CD4-positive, alpha-beta memory T cell (primary cell): Measurements from ENCODE around the gene LMAN2L. TPM values are rescaled to one million over a fixed set of nuclear protein-coding genes. Genes with fewer than 3 reads are reported as not detected.

Source experiments
- CTCF ChIA-PET: fragments of 350-600 bp; sonication (Branson Sonifier 250); formaldehyde crosslinking; loops from one replicate; lab custom pipeline; 2021; ENCODE audit warnings: inconsistent platforms; ENCODE audit not compliant: partially characterized antibody; lab: Charles Lee
- POLR2A ChIA-PET: fragments of 350-600 bp; sonication (Branson Sonifier 250); formaldehyde crosslinking; loops from one replicate; lab custom pipeline; 2021; ENCODE audit not compliant: partially characterized antibody; lab: Charles Lee
- DNase-seq, 5 donors: peaks; one replicate each; pipeline versions ENCODE4 v3.0.0 to v3.0.0-alpha.2; 2020 to 2022; ENCODE audit warnings: mixed read lengths in 1 of 5
- H3K27ac ChIP-seq: one replicate; pipeline ENCODE4 v1.7.0; 2013; ENCODE audit warnings: low read depth, low read length
- H3K27me3 ChIP-seq: 2 replicates; pipeline ENCODE4 v1.7.0; 2013; ENCODE audit warnings: mild to moderate bottlenecking, low read length, moderate library complexity; ENCODE audit not compliant: insufficient read depth
- H3K36me3 ChIP-seq: 2 replicates; pipeline ENCODE4 v1.7.0; 2013; ENCODE audit warnings: mild to moderate bottlenecking, low read length, moderate library complexity; ENCODE audit not compliant: insufficient read depth
- H3K4me1 ChIP-seq: 2 replicates; pipeline ENCODE4 v1.7.0; 2013; ENCODE audit warnings: mild to moderate bottlenecking, low read length, moderate library complexity; ENCODE audit not compliant: insufficient read depth
- H3K4me3 ChIP-seq, 2 donors: one replicate each; pipeline ENCODE4 v1.7.0; 2013; ENCODE audit warnings: low read length in 2 of 2, mild to moderate bottlenecking in 1 of 2
- H3K9me3 ChIP-seq, 2 donors: one replicate each; pipeline ENCODE4 v1.7.0; 2013; ENCODE audit warnings: low read length in 2 of 2, control low read depth in 1 of 2; ENCODE audit not compliant: control insufficient read depth in 1 of 2
- H3K27ac Mint-ChIP-seq, 7 donors: one replicate each; pipeline ENCODE4 v1.8.0; 2020 to 2021; ENCODE audit warnings: mixed read lengths in 7 of 7, mild to moderate bottlenecking in 6 of 7, inconsistent platforms in 3 of 7, moderate library complexity in 3 of 7
- H3K27me3 Mint-ChIP-seq, 2 donors: one replicate each; pipeline ENCODE4 v1.8.0; 2020 to 2021; ENCODE audit warnings: mixed read lengths in 2 of 2
- H3K36me3 Mint-ChIP-seq, 2 donors: one replicate each; pipeline ENCODE4 v1.8.0; 2020 to 2021; ENCODE audit warnings: mixed read lengths in 2 of 2, inconsistent platforms in 1 of 2, mild to moderate bottlenecking in 1 of 2
- H3K4me1 Mint-ChIP-seq, 4 donors: one replicate each; pipeline ENCODE4 v1.8.0; 2020 to 2021; ENCODE audit warnings: mixed read lengths in 4 of 4, mild to moderate bottlenecking in 1 of 4
- H3K4me3 Mint-ChIP-seq, 8 donors: one replicate each; pipeline ENCODE4 v1.8.0; 2020 to 2021; ENCODE audit warnings: mixed read lengths in 8 of 8, mild to moderate bottlenecking in 7 of 8, moderate library complexity in 6 of 8, inconsistent platforms in 3 of 8
- H3K9me3 Mint-ChIP-seq, 8 donors: one replicate each; pipeline ENCODE4 v1.8.0; 2020 to 2021; ENCODE audit warnings: mixed read lengths in 8 of 8, mild to moderate bottlenecking in 5 of 8, inconsistent platforms in 3 of 8, moderate library complexity in 1 of 8
- intact Hi-C: fragments of 100-400 bp; cut with micrococcal nuclease; formaldehyde crosslinking; loops from one replicate; pipeline ENCODE4 v1.15.1; 2023
- polyA plus RNA-seq, 2 donors: library from polyadenylated mRNA; unstranded; fragments of 300-500 nt; fragmentation: Illumina TruSeq; gene quantifications; one replicate each; pipeline ENCODE4 v1.2.3, GENCODE V29; 2021
- total RNA-seq, 2 experiments: library from RNA; stranded (reverse); gene quantifications; one replicate each; pipeline ENCODE4 v1.2.3, GENCODE V29; 2021

LMAN2L gene
- total and polyA plus RNA-seq, 4 experiments from 2014 or later = 10.1 to 22.4 (median 17.0) TPM

DNA sequence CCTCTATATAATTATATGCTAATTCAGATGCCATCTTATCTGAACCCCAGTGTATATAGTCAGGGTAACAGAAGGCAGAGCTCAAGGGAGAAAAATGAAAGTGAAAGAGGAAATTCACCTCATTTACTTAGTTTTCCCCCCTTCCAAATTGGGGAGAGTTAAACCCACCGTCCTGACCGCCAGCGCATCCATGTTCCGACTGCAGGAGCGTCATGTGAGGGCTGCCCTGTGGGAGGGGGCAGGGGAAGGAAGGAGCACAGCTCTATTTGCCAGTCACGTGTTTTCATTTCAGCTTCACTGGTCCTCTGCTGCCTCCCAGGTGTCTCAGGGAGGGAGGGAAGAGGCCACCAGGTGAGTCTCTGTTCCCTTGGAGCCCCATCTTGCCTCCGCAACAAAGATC, 34.1 kb upstream of the LMAN2L start:
- H3K4me3 ChIP-seq = peak overlapping the region; percentile 63 to 77
- ChIA-PET CTCF (interaction anchor here (0.7 to 3.6 kb wide), 13 partner anchors 9 to 219 kb away, joined by 3 to 36 read pairs (median 5); partner anchors contain the start of genes ANKRD39, CNNM3 and CNNM4), POLR2A (interaction anchor here (0.7 to 1.9 kb wide), 11 partner anchors 9 to 83 kb away, joined by 3 to 17 read pairs (median 4); partner anchors contain the start of genes CNNM3 and CNNM4)
- intact Hi-C loops = loop anchor here (1.0 kb wide), 1 partner anchor 34 kb away; the partner anchor contains the start of gene LMAN2L
- no peaks in the 10 kb centered on the region for H3K27me3 ChIP-seq
- Mint-ChIP-seq H3K27ac (peak overlapping the region; percentile 85 to 97 (median 93)), H3K9me3 (no peaks in the 10 kb centered on the region), H3K36me3 (peaks cover 0 to 4% of the 10 kb centered on the region in 2 donors), H3K4me3 (peak overlapping the region; percentile 91 to 96 (median 92)), H3K4me1 (peaks cover 17 to 35% (median 21%) of the 10 kb centered on the region in 4 donors), H3K27me3 (no peaks in the 10 kb centered on the region)
- peak; percentile 54 to 82 (median 64) for DNase-seq
- peaks cover 18% of the 10 kb centered on the region for H3K4me1 ChIP-seq
- no peaks in the 10 kb centered on the region for H3K9me3 ChIP-seq
- no peaks in the 10 kb centered on the region for H3K36me3 ChIP-seq
- H3K27ac ChIP-seq = peak overlapping the region; percentile 59

DNA sequence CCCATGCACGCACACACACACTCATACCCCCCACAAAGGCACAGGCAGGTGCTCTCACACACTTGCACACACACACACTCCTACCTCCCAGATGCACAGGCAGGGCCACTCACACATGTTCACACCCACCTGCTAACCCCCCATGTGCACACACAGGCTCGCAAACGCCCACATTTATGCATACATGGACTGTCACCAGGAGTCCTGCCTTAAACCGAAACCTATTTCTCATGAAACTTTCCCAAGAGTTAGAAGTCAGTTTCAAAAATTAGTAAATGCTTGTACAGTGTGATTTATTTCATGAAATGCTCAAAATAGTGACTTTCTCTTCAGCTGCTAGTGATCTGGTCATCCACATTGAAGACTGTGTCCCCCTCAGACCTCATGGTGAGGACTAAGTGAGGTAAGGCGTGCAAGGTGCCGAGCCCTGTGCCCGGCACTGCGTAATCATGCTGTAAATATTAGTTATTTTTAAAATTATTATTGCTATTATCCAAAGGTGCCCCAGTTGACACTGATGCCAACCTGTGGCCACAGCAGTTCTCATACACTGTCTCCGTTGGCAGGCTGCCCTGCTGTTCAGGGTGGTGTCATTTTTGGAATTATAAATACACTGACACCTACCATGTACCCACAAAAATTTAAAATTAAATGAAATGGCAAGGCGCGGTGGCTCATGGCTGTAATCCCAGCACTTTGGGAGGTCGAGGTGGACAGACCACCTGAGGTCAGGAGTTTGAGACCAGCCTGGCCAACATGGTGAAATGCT, 33.2 kb upstream of the LMAN2L start:
- H3K27ac ChIP-seq = no peak overlapping the region
- peak overlapping the region in 1 of 2 donors; percentile 31 for H3K4me3 ChIP-seq
- H3K4me3 Mint-ChIP-seq = peak overlapping the region; percentile 68 to 86 (median 78)
- H3K4me1 ChIP-seq = peaks cover 18% of the 10 kb centered on the region
- intact Hi-C loops = no loop called here
- no peak for DNase-seq
- H3K36me3 ChIP-seq = no peaks in the 10 kb centered on the region
- H3K27me3 ChIP-seq = no peaks in the 10 kb centered on the region
- peaks cover 17 to 41% (median 25%) of the 10 kb centered on the region in 4 donors for H3K4me1 Mint-ChIP-seq
- H3K9me3 Mint-ChIP-seq = no peaks in the 10 kb centered on the region
- ChIA-PET CTCF (interaction anchor here (0.8 to 3.6 kb wide), 11 partner anchors 9 to 219 kb away, joined by 3 to 36 read pairs (median 5); partner anchors contain the start of genes ANKRD39, CNNM3 and CNNM4), POLR2A (interaction anchor here (0.7 to 1.9 kb wide), 11 partner anchors 8 to 84 kb away, joined by 3 to 17 read pairs (median 4); partner anchors contain the start of genes CNNM3 and CNNM4)
- H3K36me3 Mint-ChIP-seq = peaks cover 0 to 5% of the 10 kb centered on the region in 2 donors
- H3K27ac Mint-ChIP-seq = peak overlapping the region; percentile 40 to 91 (median 84)
- H3K9me3 ChIP-seq = no peaks in the 10 kb centered on the region
- no peaks in the 10 kb centered on the region for H3K27me3 Mint-ChIP-seq

- H3K4me3 Mint-ChIP-seq = peak overlapping the region in 6 of 8 donors; percentile 13 to 53 (median 43)
- H3K4me1 Mint-ChIP-seq = peaks cover 20 to 48% (median 31%) of the 10 kb centered on the region in 4 donors
- Histone ChIP-seq H3K27ac (no peak overlapping the region), H3K9me3 (no peaks in the 10 kb centered on the region), H3K4me1 (peaks cover 18% of the 10 kb centered on the region), H3K4me3 (no peak overlapping the region), H3K27me3 (no peaks in the 10 kb centered on the region), H3K36me3 (no peaks in the 10 kb centered on the region)
- no peaks in the 10 kb centered on the region for H3K27me3 Mint-ChIP-seq
- POLR2A ChIA-PET = no interaction called here
- peak overlapping the region in 6 of 7 donors; percentile 12 to 85 (median 82) for H3K27ac Mint-ChIP-seq
- CTCF ChIA-PET = no interaction called here
- no peaks in the 10 kb centered on the region for H3K9me3 Mint-ChIP-seq
- intact Hi-C loops = no loop called here
- peaks cover 0 to 8% of the 10 kb centered on the region in 2 donors for H3K36me3 Mint-ChIP-seq
- DNase-seq = no peak
Observed at GRCh38 chr2:96771796-96772618, 32.1 kb upstream of the LMAN2L start.

GRCh38 chr2:96770442-96771202, 30.8 kb upstream of the LMAN2L start:
- peaks cover 18% of the 10 kb centered on the region for H3K4me1 ChIP-seq
- ChIA-PET CTCF (no interaction called here), POLR2A (no interaction called here)
- Mint-ChIP-seq H3K4me1 (peaks cover 27 to 58% (median 39%) of the 10 kb centered on the region in 4 donors), H3K9me3 (no peaks in the 10 kb centered on the region), H3K27ac (no peak overlapping the region), H3K36me3 (peaks cover 0 to 8% of the 10 kb centered on the region in 2 donors), H3K27me3 (no peaks in the 10 kb centered on the region), H3K4me3 (no peak overlapping the region)
- H3K9me3 ChIP-seq = no peaks in the 10 kb centered on the region
- DNase-seq = no peak
- intact Hi-C loops = no loop called here
- no peaks in the 10 kb centered on the region for H3K27me3 ChIP-seq
- H3K36me3 ChIP-seq = no peaks in the 10 kb centered on the region
- no peak overlapping the region for H3K27ac ChIP-seq
- no peak overlapping the region for H3K4me3 ChIP-seq

- CTCF ChIA-PET = interaction anchor here (0.9 kb wide), 1 partner anchor 9 kb away, joined by 3 read pairs; no protein-coding TSS in a partner anchor
- H3K4me1 ChIP-seq = peaks cover 22% of the 10 kb centered on the region
- intact Hi-C loops = no loop called here
Observed at GRCh38 chr2:96769814-96770213, 29.9 kb upstream of the LMAN2L start.

DNA sequence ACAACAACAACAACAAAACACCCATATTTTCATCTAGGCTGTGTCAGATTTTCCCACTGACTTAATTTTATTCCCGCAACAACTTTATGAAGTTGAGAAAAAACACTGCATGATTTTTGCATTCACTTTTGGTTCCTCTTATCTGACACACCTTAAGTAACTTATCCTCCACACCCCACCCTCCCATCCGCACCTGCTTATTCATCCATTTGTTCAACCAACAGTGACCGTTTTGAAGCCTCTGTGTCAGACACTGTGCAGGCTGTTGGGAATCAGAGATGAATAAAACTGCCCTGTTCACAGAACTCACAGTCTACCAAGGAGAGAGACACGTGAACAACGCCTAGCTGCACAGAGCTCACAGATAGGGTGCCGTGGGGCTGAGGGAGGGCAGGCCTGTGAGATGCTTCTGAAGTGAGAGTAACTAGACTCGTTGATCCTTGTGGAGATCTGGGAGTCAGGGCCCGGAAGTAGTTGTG, 28.3 kb upstream of the LMAN2L start:
- POLR2A ChIA-PET = interaction anchor here (1.0 kb wide), 1 partner anchor 39 kb away, joined by 3 read pairs; no protein-coding TSS in a partner anchor
- DNase-seq = no peak
- Mint-ChIP-seq H3K27ac (peak overlapping the region in 2 of 7 donors; percentile 3 to 44), H3K36me3 (peaks cover 0 to 5% of the 10 kb centered on the region in 2 donors), H3K9me3 (no peaks in the 10 kb centered on the region), H3K4me1 (peaks cover 32 to 62% (median 46%) of the 10 kb centered on the region in 4 donors), H3K27me3 (no peaks in the 10 kb centered on the region), H3K4me3 (no peak overlapping the region)
- CTCF ChIA-PET = interaction anchor here (2.4 kb wide), 1 partner anchor 9 kb away, joined by 9 read pairs; no protein-coding TSS in a partner anchor
- Histone ChIP-seq H3K4me1 (peaks cover 28% of the 10 kb centered on the region), H3K27ac (no peak overlapping the region), H3K27me3 (no peaks in the 10 kb centered on the region), H3K4me3 (no peak overlapping the region), H3K9me3 (no peaks in the 10 kb centered on the region), H3K36me3 (no peaks in the 10 kb centered on the region)
- intact Hi-C loops = no loop called here

More at GRCh38 chr2:96769814-96770213, 29.9 kb upstream of the LMAN2L start:
- Histone ChIP-seq H3K27ac (no peak overlapping the region), H3K27me3 (no peaks in the 10 kb centered on the region), H3K4me3 (no peak overlapping the region), H3K36me3 (no peaks in the 10 kb centered on the region), H3K9me3 (no peaks in the 10 kb centered on the region)
- Mint-ChIP-seq H3K36me3 (peaks cover 0 to 8% of the 10 kb centered on the region in 2 donors), H3K4me1 (peaks cover 25 to 56% (median 42%) of the 10 kb centered on the region in 4 donors), H3K9me3 (no peaks in the 10 kb centered on the region), H3K4me3 (no peak overlapping the region), H3K27me3 (no peaks in the 10 kb centered on the region), H3K27ac (no peak overlapping the region)
- POLR2A ChIA-PET = no interaction called here
- no peak for DNase-seq
